NT2/D1 (cell line): ENCODE measurements around the gene DLG2.

Experiments
- SUZ12 ChIP-seq: IDR thresholded peaks from 2 replicates; pipeline ENCODE4 v1.6.1; 2011; ENCODE audit not compliant: insufficient read length, insufficient read depth; ENCODE audit errors: extremely low read depth
- ZNF274 ChIP-seq: IDR thresholded peaks from 2 replicates; pipeline ENCODE4 v1.6.1; 2011; ENCODE audit warnings: mild to moderate bottlenecking, low read depth, low read length

GRCh38 chr11:85582111-85582510, 45.0 kb downstream of the DLG2 start:
- TF ChIP-seq ZNF274 (no peak), SUZ12 (no peak)
